Kidney (tissue), 14 donors: ENCODE measurements around the gene PAX5. TPM values are rescaled to one million over a fixed set of nuclear protein-coding genes. Genes with fewer than 3 reads are reported as not detected.

Experiments used
- DNase-seq, 5 donors: peaks; one replicate each; pipeline ENCODE4 v3.0.0-alpha.2; 2013 to 2020
- FAIRE-seq: peaks from 2 replicates; lab custom pipeline; 2012; peaks lifted over from hg19 to GRCh38; lab: Jason Lieb, UNC
- H3K27ac ChIP-seq, 2 donors: one replicate each; pipeline ENCODE4 v1.7.0; 2013; ENCODE audit warnings: low read depth in 2 of 2, low read length in 2 of 2, inconsistent platforms in 1 of 2
- H3K27me3 ChIP-seq: one replicate; pipeline ENCODE4 v1.7.1; 2013; ENCODE audit warnings: low read length, inconsistent platforms; ENCODE audit not compliant: control insufficient read depth, insufficient read depth
- H3K36me3 ChIP-seq, 3 donors: one replicate each; pipeline versions ENCODE4 v1.7.0 to v1.7.1; 2013; ENCODE audit warnings: low read length in 3 of 3, control low read depth in 1 of 3, inconsistent platforms in 1 of 3; ENCODE audit not compliant: insufficient read depth in 3 of 3, control insufficient read depth in 2 of 3
- H3K4me1 ChIP-seq, 3 donors: one replicate each; pipeline versions ENCODE4 v1.7.0 to v1.7.1; 2013; ENCODE audit warnings: low read length in 3 of 3, inconsistent platforms in 1 of 3, low read depth in 1 of 3; ENCODE audit not compliant: control insufficient read depth in 2 of 3, insufficient read depth in 2 of 3
- H3K4me3 ChIP-seq, 3 donors: one replicate each; pipeline versions ENCODE4 v1.7.0 to v1.8.1; 2013; ENCODE audit warnings: low read length in 3 of 3, control low read depth in 1 of 3, inconsistent platforms in 1 of 3
- H3K9ac ChIP-seq, 3 donors: one replicate each; pipeline versions ENCODE4 v1.7.0 to v1.7.1; 2013; ENCODE audit warnings: low read length in 3 of 3, control low read depth in 1 of 3, inconsistent platforms in 1 of 3
- H3K9me3 ChIP-seq, 3 donors: one replicate each; pipeline versions ENCODE4 v1.7.0 to v1.7.1; 2013; ENCODE audit warnings: low read length in 3 of 3, control low read depth in 1 of 3, inconsistent platforms in 1 of 3; ENCODE audit not compliant: control insufficient read depth in 2 of 3, insufficient read depth in 1 of 3
- CTCF ChIP-seq: IDR thresholded peaks from 3 replicates; pipeline ENCODE4 v1.5.1; 2012; ENCODE audit warnings: mild to moderate bottlenecking, moderate library complexity, borderline replicate concordance; ENCODE audit not compliant: insufficient read depth; ENCODE audit errors: extremely low read depth
- intact Hi-C: fragments of 100-400 bp; cut with DNase I; formaldehyde crosslinking; loops from one replicate; pipeline ENCODE4 v1.11.1; 2022
- polyA plus RNA-seq: library from polyadenylated mRNA; stranded (reverse); fragments of 350-450 nt; fragmentation: Illumina TruSeq; extraction: RNeasy Lipid Tissue Mini Kit (QIAGEN cat#74804); gene quantifications from one replicate; pipeline ENCODE4 v1.2.3, GENCODE V29; 2014; ENCODE audit warnings: low read depth, low replicate concordance; ENCODE audit not compliant: insufficient read depth
- total RNA-seq: library from RNA; stranded (reverse); fragmentation: NEBNext Ultra II Directional; extraction: Animal tissue kit (Norgen Biotek cat#: 25700); gene quantifications from one replicate; pipeline ENCODE4 v1.2.1, GENCODE V29; 2021
- donor health status: control.
- donor health status: control.
- donor health status: control.
- donor health status: control.
- donor health status: control.
- donor health status: DM: yes; HTN: yes; CAD: no.
- donor health status: Normal renal cell carcinoma (clear cell type).

Gene PAX5
- total and polyA plus RNA-seq, 2 donors from 2014 or later: 2.7 TPM; not detected in 1

- H3K4me1 ChIP-seq: no peaks in the 10 kb centered on the region
- intact Hi-C loops: no loop called here
- FAIRE-seq (no peak), DNase-seq (no peak)
- no peaks in the 10 kb centered on the region for H3K36me3 ChIP-seq
- H3K4me3 ChIP-seq: no peak overlapping the region
- H3K9ac ChIP-seq: no peak overlapping the region
- H3K9me3 ChIP-seq: no peaks in the 10 kb centered on the region
- TF ChIP-seq CTCF: no peak
- no peaks in the 10 kb centered on the region for H3K27me3 ChIP-seq
- H3K27ac ChIP-seq: no peak overlapping the region
These were observed 73.5 kb downstream of the PAX5 start for GRCh38 chr9:36960575-36960955.

- Histone ChIP-seq H3K9ac (no peak overlapping the region), H3K36me3 (no peaks in the 10 kb centered on the region), H3K4me3 (no peak overlapping the region), H3K27ac (no peak overlapping the region), H3K9me3 (no peaks in the 10 kb centered on the region), H3K4me1 (no peaks in the 10 kb centered on the region), H3K27me3 (no peaks in the 10 kb centered on the region)
- no peak for FAIRE-seq
- intact Hi-C loops: no loop called here
- no peak for TF ChIP-seq CTCF
- DNase-seq: no peak
These were observed 74.1 kb downstream of the PAX5 start for GRCh38 chr9:36959681-36960574.

GRCh38 chr9:36956908-36957307, 77.2 kb downstream of the PAX5 start:
- DNase-seq: no peak
- intact Hi-C loops: no loop called here
- H3K9me3 ChIP-seq: no peaks in the 10 kb centered on the region
- H3K36me3 ChIP-seq: no peaks in the 10 kb centered on the region
- no peaks in the 10 kb centered on the region for H3K27me3 ChIP-seq
- no peak overlapping the region for H3K9ac ChIP-seq
- no peak overlapping the region for H3K27ac ChIP-seq
- H3K4me3 ChIP-seq: no peak overlapping the region
- no peaks in the 10 kb centered on the region for H3K4me1 ChIP-seq
- no peak for TF ChIP-seq CTCF
- FAIRE-seq: no peak

GRCh38 chr9:36950389-36950788, 83.7 kb downstream of the PAX5 start:
- Histone ChIP-seq H3K4me1 (no peaks in the 10 kb centered on the region), H3K36me3 (no peaks in the 10 kb centered on the region), H3K9ac (no peak overlapping the region), H3K4me3 (no peak overlapping the region), H3K27me3 (no peaks in the 10 kb centered on the region), H3K27ac (no peak overlapping the region), H3K9me3 (no peaks in the 10 kb centered on the region)
- FAIRE-seq: no peak
- no peak for DNase-seq
- intact Hi-C loops: no loop called here
- TF ChIP-seq CTCF: no peak
